Measurements from ENCODE around the gene LYZL2.
A peak's percentile ranks its signal among the peaks of the same experiment; 100 is the strongest.

LYZL2 gene

GRCh38 chr10:30589441-30589840 lies 40.1 kb downstream of the LYZL2 start:
- DNase-seq, result no peak

- no peak for DNase-seq
These were observed 42.0 kb downstream of the LYZL2 start for GRCh38 chr10:30587522-30588031.

GRCh38 chr10:30586828-30587227 lies 42.7 kb downstream of the LYZL2 start:
- no peak for DNase-seq

- no peak for DNase-seq
These were observed 45.7 kb downstream of the LYZL2 start for GRCh38 chr10:30583778-30584415.

GRCh38 chr10:30581779-30582380 lies 47.7 kb downstream of the LYZL2 start:
- peak; percentile 21 for DNase-seq

- no peak for DNase-seq
These were observed 48.9 kb downstream of the LYZL2 start for GRCh38 chr10:30580676-30581075.

- no peak for DNase-seq
These were observed 49.3 kb downstream of the LYZL2 start for GRCh38 chr10:30580241-30580640.

- no peak for DNase-seq
These were observed 50.0 kb downstream of the LYZL2 start for GRCh38 chr10:30579574-30579973.

GRCh38 chr10:30577048-30577447 lies 52.5 kb downstream of the LYZL2 start:
- no peak for DNase-seq

- DNase-seq, result no peak
These were observed 52.9 kb downstream of the LYZL2 start for GRCh38 chr10:30576641-30577040.

GRCh38 chr10:30574432-30574796 lies 55.1 kb downstream of the LYZL2 start:
- DNase-seq, result no peak

- no peak for DNase-seq
These were observed 55.7 kb downstream of the LYZL2 start for GRCh38 chr10:30573721-30574431.

GRCh38 chr10:30565449-30565848 lies 64.1 kb downstream of the LYZL2 start:
- DNase-seq, result no peak

- no peak for DNase-seq
These were observed 66.8 kb downstream of the LYZL2 start for GRCh38 chr10:30562787-30563186.
